Small intestine (tissue), 7 donors: ENCODE results near the gene UVRAG. TPM values are rescaled to one million over a fixed set of nuclear protein-coding genes. Genes with fewer than 3 reads are reported as not detected.

Experiments
- DNase-seq, 2 donors: peaks; one replicate each; pipeline versions ENCODE4 v3.0.0 to v3.0.0-alpha.2; 2013
- FAIRE-seq: peaks from 2 replicates; lab custom pipeline; 2012; peaks lifted over from hg19 to GRCh38; lab: Jason Lieb, UNC
- H3K27ac ChIP-seq, 3 donors: one replicate each; pipeline ENCODE4 v1.5.1; 2013; ENCODE audit warnings: low read length in 2 of 3, mild to moderate bottlenecking in 2 of 3, control low read depth in 1 of 3, inconsistent platforms in 1 of 3, low read depth in 1 of 3, moderate library complexity in 1 of 3
- H3K27me3 ChIP-seq, 3 donors: one replicate each; pipeline ENCODE4 v1.6.1; 2013; ENCODE audit warnings: low read length in 3 of 3, inconsistent platforms in 1 of 3; ENCODE audit not compliant: control insufficient read depth in 3 of 3, insufficient read depth in 3 of 3
- H3K36me3 ChIP-seq, 3 donors: one replicate each; pipeline ENCODE4 v1.6.1; 2013; ENCODE audit warnings: low read length in 3 of 3, inconsistent platforms in 1 of 3, low read depth in 1 of 3, mild to moderate bottlenecking in 1 of 3, moderate library complexity in 1 of 3; ENCODE audit not compliant: control insufficient read depth in 3 of 3, insufficient read depth in 2 of 3
- H3K4me1 ChIP-seq, 3 donors: one replicate each; pipeline ENCODE4 v1.6.1; 2013; ENCODE audit warnings: low read length in 2 of 3, inconsistent platforms in 1 of 3, low read depth in 1 of 3, mild to moderate bottlenecking in 1 of 3, moderate library complexity in 1 of 3; ENCODE audit not compliant: control insufficient read depth in 3 of 3, insufficient read depth in 2 of 3
- H3K4me3 ChIP-seq, 3 donors: one replicate each; pipeline ENCODE4 v1.5.1; 2013; ENCODE audit warnings: low read length in 3 of 3, control low read depth in 1 of 3, inconsistent platforms in 1 of 3, low read depth in 1 of 3, mild to moderate bottlenecking in 1 of 3, moderate library complexity in 1 of 3
- H3K9me3 ChIP-seq, 2 donors: one replicate each; pipeline ENCODE4 v1.6.1; 2013; ENCODE audit warnings: low read depth in 1 of 2, low read length in 1 of 2; ENCODE audit not compliant: control insufficient read depth in 2 of 2, insufficient read depth in 1 of 2
- WGBS, 3 donors: extraction: QIAGEN DNeasy Blood & Tissue Kit; methylation state at CpG; one replicate each; pipeline ENCODE4 v1.1.7; 2013; 5-methylcytosine and 5-hydroxymethylcytosine counted together
- polyA plus RNA-seq, 4 donors: library from polyadenylated mRNA; stranded (reverse) in 3 of 4; unstranded in 1 of 4; fragments of 200-250 nt in 3 of 4; fragments of 120-200 nt in 1 of 4; gene quantifications; one replicate each; pipeline versions ENCODE4 v1.2.1 to v1.2.3, GENCODE V29; 2013
- donor health status: healthy with polysubstance abuse.
- donor health status: control.
- donor health status: control.
- donor health status: Bipolar disorder and iron deficiency.
- donor health status: healthy.

The UVRAG gene
- polyA plus RNA-seq, 4 donors: 5.4 to 13.2 (median 7.1) TPM

GRCh38 chr11:75891947-75892739 is 77.1 kb downstream of the UVRAG start:
- peaks cover 0 to 2% (median 0%) of the 10 kb centered on the region in 3 donors for H3K4me1 ChIP-seq
- H3K36me3 ChIP-seq: peaks cover 0 to 11% (median 4%) of the 10 kb centered on the region in 3 donors
- FAIRE-seq: no peak
- DNase-seq: no peak
- peaks cover 0 to 3% of the 10 kb centered on the region in 2 donors for H3K9me3 ChIP-seq
- no peak overlapping the region for H3K27ac ChIP-seq
- H3K27me3 ChIP-seq: no peaks in the 10 kb centered on the region
- no peak overlapping the region for H3K4me3 ChIP-seq
- 80 to 92% (median 88%) methylated on average over 6 of the region's 6 CpGs for WGBS, 3 donors

- DNase-seq: no peak
- H3K36me3 ChIP-seq: peaks cover 0 to 10% (median 4%) of the 10 kb centered on the region in 3 donors
- H3K27me3 ChIP-seq: no peaks in the 10 kb centered on the region
- no peak overlapping the region for H3K4me3 ChIP-seq
- 83 to 89% (median 85%) methylated on average over 4 of the region's 4 CpGs for WGBS, 3 donors
- H3K9me3 ChIP-seq: peaks cover 0 to 3% of the 10 kb centered on the region in 2 donors
- no peak overlapping the region for H3K27ac ChIP-seq
- H3K4me1 ChIP-seq: peaks cover 0 to 2% (median 0%) of the 10 kb centered on the region in 3 donors
- FAIRE-seq: no peak
Observed at GRCh38 chr11:75893251-75893650, 78.2 kb downstream of the UVRAG start.

- WGBS, 3 donors: 72 to 75% (median 74%) methylated on average over 3 of the region's 3 CpGs
- FAIRE-seq (no peak), DNase-seq (no peak)
- H3K4me1 ChIP-seq: peaks cover 0 to 2% (median 0%) of the 10 kb centered on the region in 3 donors
- H3K27me3 ChIP-seq: no peaks in the 10 kb centered on the region
- H3K9me3 ChIP-seq: peaks cover 0 to 3% of the 10 kb centered on the region in 2 donors
- H3K36me3 ChIP-seq: peaks cover 0 to 10% (median 4%) of the 10 kb centered on the region in 3 donors
- H3K4me3 ChIP-seq: no peak overlapping the region
- H3K27ac ChIP-seq: no peak overlapping the region
Observed at GRCh38 chr11:75894036-75894585, 79.1 kb downstream of the UVRAG start.

- Histone ChIP-seq H3K9me3 (peaks cover 0 to 3% of the 10 kb centered on the region in 2 donors), H3K36me3 (peaks cover 0 to 6% (median 3%) of the 10 kb centered on the region in 3 donors), H3K4me1 (no peaks in the 10 kb centered on the region), H3K27ac (no peak overlapping the region), H3K27me3 (no peaks in the 10 kb centered on the region), H3K4me3 (no peak overlapping the region)
- WGBS, 3 donors: 29 to 36% (median 30%) methylated on average over 4 of the region's 4 CpGs
- DNase-seq (peak; percentile 65 to 71), FAIRE-seq (peak; percentile 90)
Observed at GRCh38 chr11:75896843-75897419, 81.9 kb downstream of the UVRAG start.

GRCh38 chr11:75898871-75899270 is 83.9 kb downstream of the UVRAG start:
- no peaks in the 10 kb centered on the region for H3K9me3 ChIP-seq
- H3K27me3 ChIP-seq: no peaks in the 10 kb centered on the region
- no peak for FAIRE-seq
- 86 to 100% (median 97%) methylated on average over 2 of the region's 2 CpGs for WGBS, 3 donors
- H3K4me3 ChIP-seq: no peak overlapping the region
- H3K4me1 ChIP-seq: no peaks in the 10 kb centered on the region
- H3K27ac ChIP-seq: no peak overlapping the region
- peaks cover 0 to 1% (median 0%) of the 10 kb centered on the region in 3 donors for H3K36me3 ChIP-seq
- no peak for DNase-seq

- no peak for DNase-seq
- no peak overlapping the region for H3K27ac ChIP-seq
- no peak overlapping the region for H3K4me3 ChIP-seq
- H3K27me3 ChIP-seq: no peaks in the 10 kb centered on the region
- H3K4me1 ChIP-seq: peaks cover 0 to 2% (median 0%) of the 10 kb centered on the region in 3 donors
- FAIRE-seq: no peak
- 68 to 82% (median 80%) methylated on average over 2 of the region's 2 CpGs for WGBS, 3 donors
- no peaks in the 10 kb centered on the region for H3K9me3 ChIP-seq
- peaks cover 0 to 1% (median 0%) of the 10 kb centered on the region in 3 donors for H3K36me3 ChIP-seq
Observed at GRCh38 chr11:75899806-75900205, 84.8 kb downstream of the UVRAG start.

- FAIRE-seq (no peak), DNase-seq (no peak)
- 90 to 97% (median 92%) methylated on average over 3 of the region's 3 CpGs for WGBS, 3 donors
- H3K36me3 ChIP-seq: peaks cover 0 to 1% (median 0%) of the 10 kb centered on the region in 3 donors
- peaks cover 0 to 2% (median 0%) of the 10 kb centered on the region in 3 donors for H3K4me1 ChIP-seq
- no peak overlapping the region for H3K4me3 ChIP-seq
- H3K27me3 ChIP-seq: no peaks in the 10 kb centered on the region
- H3K9me3 ChIP-seq: no peaks in the 10 kb centered on the region
- H3K27ac ChIP-seq: no peak overlapping the region
Observed at GRCh38 chr11:75900848-75901247, 85.8 kb downstream of the UVRAG start.

GRCh38 chr11:75902631-75903030 is 87.6 kb downstream of the UVRAG start:
- Histone ChIP-seq H3K27me3 (no peaks in the 10 kb centered on the region), H3K27ac (no peak overlapping the region), H3K36me3 (peaks cover 0 to 1% (median 0%) of the 10 kb centered on the region in 3 donors), H3K4me3 (no peak overlapping the region), H3K4me1 (peaks cover 0 to 2% (median 0%) of the 10 kb centered on the region in 3 donors), H3K9me3 (no peaks in the 10 kb centered on the region)
- FAIRE-seq: no peak
- peak; percentile 22 to 65 for DNase-seq
- WGBS, 3 donors: 30 to 57% (median 51%) methylated on average over 2 of the region's 2 CpGs
